ENCODE data around the gene RASAL1.

The RASAL1 gene

DNA sequence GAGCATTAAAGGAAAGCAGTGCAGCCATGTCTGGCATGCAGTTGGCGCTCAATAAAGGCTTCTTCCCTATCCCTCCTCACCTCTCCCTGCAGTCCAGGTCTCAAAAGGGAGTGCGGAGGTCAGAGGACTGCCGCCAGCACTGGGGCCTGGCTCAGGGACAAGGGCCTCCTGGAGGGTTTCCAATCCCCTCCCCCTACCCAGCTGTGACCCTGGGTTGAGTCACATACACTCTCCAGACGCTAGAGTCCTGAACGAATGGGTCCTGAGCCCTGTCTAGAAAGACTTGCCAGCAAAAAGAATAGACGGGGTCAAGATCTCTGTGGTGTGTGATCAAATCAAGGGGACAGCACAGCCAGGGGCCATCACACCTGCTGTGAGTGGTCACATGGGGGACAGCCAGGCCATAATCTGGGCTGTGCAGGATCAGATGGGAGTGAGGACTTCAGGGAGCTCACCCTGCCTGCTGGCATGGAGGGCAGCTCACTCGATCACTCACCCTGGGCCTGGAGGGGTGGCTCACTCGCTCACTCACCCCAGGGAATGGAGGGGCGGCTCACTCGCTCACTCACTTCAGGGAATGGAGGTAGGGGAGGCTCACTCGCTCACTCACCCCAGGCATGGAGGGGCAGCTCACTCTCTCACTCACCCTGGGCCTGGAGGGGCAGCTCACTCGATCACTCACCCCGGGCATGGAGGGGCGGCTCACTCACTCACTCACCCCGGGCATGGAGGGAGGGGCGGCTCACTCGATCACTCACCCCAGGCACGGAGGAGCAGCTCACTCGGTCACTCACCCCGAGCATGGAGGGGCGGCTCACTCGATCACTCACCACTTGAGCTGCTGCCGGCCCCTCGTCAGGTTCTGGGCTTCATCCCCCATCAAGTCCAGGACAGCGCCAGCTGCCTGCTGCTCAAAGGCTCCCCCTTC, 26.8 kb upstream of the RASAL1 start:
- DNase-seq: no peak

DNA sequence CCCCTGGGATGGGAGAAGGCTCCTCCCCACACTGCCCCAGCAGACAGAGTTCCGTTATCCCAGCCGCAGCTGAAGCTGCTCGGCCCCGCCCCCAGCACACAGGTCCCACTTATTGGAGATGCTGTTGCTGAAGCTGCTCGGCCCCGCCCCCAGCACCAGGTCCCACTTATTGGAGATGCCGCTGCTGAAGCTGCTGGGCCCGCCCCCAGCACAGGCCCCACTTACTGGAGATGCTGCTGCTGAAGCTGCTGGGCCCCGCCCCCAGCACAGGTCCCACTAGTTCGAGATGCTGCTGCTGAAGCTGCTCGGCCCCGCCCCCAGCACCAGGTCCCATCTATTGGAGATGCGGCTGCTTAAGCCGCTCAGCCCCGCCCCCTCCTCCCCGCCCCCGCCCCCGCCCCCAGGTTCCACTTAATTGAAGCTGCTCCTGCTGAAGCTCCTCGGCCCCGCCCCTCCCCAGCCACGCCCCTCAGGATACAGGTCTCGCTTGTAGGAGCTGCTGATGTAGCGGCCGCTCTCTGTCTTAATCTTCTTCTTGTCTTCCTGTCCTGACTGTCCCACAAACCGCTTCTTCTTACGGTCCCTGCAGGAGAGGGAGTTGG, 26.0 kb upstream of the RASAL1 start:
- DNase-seq: no peak

DNA sequence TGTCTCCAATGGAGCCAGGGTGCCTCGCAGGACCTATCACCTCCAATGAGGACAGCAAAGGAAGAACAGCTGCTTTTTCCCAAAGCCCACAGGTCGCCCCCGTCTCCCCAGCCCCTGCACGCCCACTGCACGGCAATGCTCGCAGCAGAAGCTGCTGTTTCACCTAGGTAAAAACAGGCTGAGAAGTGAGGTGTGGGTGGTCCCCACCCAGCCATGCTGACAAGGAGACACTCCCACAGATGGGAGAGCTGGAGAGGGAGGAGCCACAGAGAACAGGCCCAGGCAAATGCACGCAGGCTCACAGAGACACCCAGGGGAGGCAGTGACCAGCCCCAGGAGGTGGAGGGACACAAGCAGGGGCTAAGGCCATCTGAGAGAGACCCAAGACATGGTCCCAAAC, 24.4 kb upstream of the RASAL1 start:
- no peak for DNase-seq

DNA sequence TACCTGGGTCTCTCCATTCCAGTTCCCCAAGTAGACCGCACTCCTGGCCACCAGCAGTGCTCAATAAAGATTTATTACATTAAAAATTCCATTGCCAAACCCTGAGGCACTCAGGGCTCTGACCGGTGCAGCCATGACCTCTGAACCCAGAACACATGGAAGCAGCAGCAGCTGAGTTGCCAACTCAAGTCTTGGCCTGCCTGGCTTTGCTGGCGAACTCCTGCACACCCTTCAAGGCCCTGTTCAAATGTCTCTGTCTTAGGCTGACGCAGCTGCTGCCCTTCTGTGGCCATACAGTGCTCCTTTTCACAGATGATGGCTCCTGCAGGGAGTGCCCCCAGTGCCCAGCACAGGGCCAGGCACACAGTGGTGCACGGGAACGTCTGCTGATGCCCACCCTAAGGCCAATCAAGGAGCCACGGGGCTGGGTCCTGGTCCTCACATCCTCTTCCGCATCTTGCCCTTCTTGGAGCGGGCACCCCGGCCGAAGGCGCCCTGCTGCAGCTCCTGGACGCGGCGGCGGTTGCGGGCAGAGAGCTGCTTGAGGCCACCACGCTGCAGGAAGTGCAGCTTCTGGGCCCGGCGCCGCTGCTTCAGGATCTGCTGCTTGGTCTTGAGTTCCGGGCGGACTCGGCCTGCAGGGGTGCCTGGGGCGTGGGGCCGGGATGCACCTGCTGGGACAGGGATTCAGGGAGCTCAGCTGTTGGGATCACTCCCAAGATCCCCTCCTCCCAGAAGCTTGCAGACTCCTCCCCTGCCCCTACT, 23.1 kb upstream of the RASAL1 start:
- no peak for DNase-seq

DNA sequence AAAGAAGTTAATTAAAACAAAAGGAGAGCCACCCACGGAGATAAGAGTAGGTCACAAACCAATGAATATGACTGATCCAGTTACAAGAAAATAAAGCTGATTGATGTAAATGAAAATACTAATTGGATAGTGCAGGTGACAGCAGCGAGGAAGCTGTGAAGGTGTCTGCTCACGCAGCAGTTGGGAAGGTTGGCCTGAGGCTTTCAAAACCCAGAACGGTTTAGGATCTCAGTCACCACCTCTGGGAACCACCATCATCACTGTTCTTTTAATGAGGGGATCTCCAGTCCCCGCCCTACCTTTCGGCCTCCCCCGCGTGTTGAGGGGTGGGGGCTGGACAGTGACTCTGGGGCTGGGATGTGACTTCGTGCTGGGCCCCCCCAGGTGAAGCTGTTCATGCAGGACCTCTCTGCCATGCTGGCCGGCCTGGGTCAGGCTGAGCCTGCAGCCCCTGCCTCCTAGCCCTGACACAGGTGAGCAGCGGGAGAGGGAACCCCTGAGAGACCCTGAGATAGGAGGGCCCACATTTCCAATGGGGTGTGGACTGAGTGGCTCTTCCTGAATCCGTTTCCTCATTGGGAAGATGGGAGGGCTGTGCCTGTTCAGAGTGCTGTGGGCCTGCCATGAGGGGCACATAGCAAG, 21.8 kb upstream of the RASAL1 start:
- DNase-seq: no peak

DNA sequence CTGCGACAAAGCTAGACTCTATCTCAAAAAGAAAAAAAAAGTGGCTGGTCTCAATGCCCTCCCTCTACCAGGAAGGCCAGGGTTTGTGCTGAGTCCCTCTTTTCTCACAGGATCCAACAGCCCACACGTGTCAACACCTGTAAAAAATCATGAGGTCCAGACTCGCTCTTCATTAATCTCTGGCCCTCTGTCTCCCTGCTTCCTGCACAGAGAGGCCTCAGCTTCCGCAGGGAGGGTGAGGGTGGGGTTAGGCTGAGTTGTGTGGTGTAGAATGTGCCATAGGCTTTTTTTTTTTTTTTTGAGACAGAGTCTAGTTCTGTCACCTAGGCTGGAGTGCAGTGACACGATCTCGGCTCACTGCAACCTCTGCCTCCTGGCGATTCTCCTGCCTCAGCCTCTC, 20.1 kb upstream of the RASAL1 start:
- DNase-seq: no peak

DNA sequence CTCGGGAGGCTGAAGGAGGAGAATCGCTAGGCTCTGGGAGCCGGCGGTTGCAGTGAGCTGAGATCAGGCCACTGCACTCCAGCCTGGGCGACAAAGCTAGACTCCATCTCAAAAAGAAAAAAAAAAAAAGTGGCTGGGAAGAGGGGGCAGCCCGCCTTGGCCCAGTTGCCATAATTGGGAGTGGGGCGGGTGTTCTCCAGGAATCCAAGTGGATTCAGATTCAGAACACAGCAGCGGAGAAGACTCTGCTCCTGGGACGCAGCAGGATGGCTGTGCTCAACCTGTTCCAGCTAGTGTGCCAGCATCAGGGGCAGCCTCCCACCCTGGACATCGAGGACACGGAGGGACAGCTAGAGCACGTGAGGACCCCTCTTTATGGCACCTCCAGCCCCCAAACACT, 19.5 kb upstream of the RASAL1 start:
- DNase-seq: no peak

DNA sequence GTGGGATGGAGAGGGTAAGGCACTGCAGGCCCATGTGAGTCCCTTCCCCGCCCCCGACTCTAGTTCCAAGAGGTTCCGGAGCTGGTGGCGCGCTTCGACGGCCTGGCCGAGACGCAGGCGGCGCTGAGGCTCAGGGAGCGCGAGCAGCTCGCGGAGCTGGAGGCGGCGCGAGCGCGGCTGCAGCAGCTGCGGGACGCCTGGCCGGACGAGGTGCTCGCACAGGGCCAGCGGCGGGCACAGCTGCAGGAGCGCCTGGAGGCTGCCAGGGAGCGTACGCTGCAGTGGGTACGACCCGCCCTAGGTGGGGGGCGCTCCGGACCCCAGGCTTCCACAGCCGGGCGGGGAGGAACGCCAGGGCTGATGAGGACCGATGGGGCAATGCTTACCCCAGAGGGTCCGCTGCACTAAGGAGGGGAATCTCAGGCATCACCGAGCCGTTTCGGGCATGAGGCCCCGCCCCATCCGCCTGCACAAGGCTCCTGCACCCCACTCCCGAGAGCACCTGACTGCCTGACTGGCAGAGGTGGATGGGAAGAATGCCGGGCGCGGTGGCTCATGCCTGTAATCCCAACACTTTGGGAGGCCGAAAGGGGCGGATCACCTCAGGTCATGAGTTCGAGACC, 18.9 kb upstream of the RASAL1 start:
- no peak for DNase-seq

DNA sequence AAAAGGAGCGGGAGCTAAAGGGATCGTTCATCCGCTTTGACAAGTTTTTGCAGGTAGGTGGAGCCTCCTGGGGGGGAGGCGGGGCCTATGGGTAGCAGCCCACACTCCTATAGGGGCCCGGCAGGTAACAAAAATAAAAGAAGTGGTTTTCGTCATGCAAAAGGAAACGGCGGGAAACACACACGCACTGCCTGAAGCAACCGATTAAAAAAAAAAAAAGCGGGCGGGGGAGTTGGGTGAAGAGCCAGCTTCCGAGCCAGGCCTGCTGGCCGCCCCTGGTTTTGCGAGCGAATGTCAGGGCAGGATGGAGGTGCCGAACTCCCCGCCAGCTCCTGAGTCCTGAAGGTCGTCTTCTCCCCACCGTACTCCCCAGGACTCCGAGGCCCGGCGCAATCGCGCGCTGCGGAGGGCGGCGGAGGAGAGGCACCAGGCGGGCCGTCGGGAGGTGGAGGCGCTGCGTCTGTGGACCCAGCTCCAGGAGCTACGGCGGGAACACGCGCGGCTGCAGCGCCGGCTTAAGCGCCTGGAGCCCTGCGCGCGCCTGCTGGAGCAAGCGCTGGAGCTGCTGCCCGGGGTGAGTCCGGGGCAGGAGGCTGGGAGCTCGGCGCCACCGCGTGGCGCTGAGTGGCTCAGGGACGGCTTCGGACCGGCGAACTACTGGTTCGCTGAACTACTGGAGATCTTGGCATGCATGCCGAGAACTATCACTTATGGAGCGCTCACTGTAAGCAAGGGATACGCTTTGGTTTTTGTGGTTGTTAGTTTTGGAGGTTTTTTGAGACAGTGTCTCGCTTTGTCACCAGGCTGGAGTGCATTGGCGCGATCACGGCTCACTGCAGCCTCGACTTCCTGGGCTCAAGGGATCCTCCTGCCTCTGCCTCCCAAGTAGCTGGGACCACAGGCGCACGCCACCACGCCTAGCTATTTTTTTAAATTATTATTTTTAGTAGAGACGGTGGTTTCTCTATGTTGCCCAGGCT, 17.6 kb upstream of the RASAL1 start:
- peak; percentile 82 for DNase-seq

DNA sequence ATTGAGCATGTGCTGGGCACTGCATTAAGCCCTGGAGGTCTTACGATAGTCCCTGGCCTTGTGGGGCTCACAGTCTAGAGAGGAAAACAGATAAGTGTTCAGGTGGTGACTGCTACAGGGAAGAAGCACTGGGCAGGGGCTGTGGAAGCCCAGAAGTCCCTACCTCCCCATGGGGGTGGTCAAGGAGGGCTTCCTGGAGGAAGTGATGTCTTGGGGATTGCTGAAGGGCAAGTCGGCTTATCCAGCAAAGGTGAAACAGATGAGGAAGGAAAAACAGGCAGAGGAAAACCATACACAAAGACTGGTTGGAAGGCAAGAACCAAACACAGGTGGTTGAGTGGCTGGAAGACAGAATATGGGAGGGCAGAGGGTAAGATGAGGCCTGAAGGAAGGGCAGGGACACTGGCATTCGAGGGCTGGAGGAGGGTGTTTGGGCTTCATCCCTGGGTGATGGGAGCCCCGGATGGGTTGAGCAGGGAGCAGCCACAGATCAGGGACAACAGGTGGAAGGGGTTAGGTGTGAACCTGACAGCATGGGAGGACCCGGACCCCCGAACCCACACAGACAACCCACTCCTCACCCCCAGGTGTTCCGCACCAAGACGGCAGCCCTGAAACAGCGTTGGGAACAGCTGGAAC, 16.8 kb upstream of the RASAL1 start:
- no peak for DNase-seq

DNA sequence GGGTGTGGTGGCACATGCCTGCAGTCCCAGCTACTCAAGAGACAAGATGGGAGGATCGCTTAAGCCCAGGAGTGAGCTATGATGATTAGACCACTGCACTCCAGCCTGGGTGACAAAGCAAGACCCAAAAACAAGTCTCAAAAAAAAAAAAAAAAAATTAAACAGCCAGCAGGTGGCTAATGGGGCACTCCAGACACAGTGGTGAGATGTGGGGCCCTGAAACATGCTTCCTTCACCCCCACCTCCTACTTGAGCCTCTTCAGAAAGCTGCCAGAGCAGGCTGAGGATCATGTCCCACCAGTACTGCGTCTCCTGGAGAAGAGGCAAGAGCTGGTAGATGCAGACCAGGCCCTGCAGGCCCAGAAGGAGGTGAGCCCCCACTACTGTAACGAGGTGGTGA, 16.1 kb upstream of the RASAL1 start:
- DNase-seq: no peak

DNA sequence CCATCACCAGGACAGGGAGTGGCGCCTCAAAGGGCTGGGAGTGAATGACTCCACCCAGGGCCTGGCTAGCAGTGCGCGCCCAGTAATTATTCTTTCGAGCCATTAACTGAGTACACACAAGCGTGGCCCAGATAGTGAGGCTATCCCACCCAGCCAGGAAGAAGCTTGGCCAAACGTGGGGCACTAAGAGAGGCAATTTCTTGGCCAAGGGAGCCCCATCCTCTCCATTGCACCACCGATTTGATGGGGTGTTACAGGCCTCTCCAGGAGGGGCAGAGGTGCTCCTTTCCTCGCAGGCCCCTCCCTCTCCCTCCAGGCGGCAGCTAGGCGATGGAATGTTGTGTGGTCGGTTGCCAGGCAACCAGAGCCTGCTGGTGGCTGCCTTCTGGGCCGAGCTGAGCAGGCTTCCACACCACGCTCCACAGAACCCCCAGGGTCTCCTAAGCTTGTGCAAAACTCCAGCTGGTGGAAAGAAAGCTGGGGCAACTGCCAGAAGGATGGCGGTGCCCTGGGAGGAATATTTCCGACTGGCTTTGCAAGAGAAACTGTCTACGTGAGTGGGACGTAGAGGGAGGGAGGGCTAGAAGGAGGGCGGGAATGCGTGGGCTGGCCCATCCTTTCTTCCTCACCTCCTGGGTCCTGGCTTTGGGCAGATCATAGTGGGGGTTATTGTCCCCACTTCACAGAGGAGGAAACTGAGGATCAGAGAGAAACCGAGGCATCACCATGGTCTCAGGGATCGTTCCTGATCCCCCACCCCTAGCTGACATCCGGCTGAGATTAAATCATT, 14.0 kb upstream of the RASAL1 start, which contains the start of gene CFAP73:
Gene CFAP73, plus strand, starts transcription at position 364 of the 790 bp plus-strand sequence. Its CDS starts 134 bp downstream, at position 498.
- DNase-seq: no peak

DNA sequence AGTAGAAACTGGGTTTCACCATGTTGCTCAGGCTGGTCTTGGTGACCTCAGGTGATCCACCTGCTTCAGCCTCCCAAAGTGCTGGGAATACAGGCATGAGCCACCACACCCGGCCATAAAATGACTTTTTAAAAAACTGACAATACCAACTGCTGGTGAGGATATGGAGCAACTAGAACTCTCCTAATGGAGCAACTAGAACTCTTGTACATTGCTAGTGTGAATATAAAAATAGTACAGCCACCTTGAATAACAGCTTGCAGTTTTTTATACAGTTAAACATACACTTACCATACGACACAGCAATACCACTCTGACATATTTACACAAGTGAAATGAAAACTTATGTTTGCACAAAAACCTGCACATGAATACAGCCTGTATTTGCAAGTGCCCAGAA, 11.4 kb upstream of the RASAL1 start:
- DNase-seq: no peak

DNA sequence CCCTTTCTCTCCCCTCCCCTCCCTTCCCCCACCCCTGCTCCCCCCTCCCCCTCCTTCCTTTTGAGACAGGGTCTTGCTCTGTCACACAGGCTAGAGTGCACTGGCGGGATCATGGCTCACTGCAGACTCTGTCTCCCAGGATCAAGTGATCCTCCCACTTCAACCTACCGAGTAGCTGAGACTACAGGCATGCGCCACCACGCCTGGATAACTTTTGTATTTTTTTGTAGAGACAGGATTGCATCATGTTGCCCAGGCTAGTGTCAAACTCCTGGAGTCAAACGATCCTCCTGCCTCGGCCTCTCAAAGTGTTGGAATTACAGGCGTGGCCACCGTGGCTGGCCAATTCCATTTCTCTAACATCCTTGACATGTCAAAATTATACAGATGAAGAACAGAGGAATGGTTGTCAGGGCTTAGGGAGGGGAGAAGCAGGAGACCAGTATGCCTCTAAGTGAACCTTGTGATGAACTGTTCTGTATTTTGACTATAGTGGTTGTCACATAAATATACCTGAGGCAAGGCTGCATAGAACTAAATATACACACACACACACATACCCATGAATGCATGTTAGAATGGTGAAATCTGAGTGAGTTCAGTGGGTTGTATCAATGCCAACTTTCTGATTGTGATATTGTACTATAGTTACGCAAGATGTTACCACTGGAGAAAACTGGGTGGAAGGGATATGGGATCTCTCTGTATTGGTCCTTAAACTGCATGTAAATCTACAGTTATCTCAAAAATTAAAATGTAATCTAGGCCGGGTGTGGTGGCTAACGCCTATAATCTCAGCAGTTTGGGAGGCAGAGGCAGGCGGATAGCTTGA, 10.4 kb upstream of the RASAL1 start:
- DNase-seq: no peak

DNA sequence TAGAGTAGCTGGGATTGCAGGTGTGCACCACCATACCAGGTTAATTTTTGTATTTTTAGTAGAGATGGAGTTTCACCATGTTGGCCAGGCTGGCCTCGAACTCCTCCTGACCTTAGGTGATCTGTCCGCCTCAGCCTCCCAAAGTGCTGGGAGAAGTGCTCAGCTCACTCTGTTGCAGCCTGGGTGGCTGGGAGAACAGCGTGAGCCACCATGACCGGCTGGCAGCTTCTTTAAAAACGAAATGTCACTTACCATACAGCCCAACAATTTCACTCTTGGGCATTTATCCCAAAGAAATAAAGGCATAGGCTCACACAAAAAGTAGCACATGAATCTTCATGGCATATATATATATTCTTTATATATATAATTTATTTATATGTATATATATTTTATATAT, 9.2 kb upstream of the RASAL1 start:
- DNase-seq: no peak

DNA sequence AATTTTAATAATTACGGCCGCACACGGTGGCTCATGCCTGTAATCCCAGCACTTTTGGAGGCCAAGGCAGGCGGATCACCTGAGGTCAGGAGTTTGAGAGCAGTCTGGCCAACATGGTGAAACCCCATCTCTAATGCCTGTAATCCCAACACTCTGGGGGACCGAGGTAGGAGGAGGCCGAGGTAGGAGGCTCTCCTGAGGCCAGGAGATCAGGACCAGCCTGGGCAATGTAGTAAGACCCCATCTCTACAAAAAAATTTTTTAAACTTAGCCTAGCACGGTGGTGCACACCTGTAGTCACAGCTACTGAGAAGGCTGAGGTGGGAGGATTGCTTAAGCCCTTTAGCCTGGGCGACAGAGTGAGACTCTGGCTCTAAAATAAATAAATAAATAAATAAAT, 8.4 kb upstream of the RASAL1 start:
- DNase-seq: no peak

DNA sequence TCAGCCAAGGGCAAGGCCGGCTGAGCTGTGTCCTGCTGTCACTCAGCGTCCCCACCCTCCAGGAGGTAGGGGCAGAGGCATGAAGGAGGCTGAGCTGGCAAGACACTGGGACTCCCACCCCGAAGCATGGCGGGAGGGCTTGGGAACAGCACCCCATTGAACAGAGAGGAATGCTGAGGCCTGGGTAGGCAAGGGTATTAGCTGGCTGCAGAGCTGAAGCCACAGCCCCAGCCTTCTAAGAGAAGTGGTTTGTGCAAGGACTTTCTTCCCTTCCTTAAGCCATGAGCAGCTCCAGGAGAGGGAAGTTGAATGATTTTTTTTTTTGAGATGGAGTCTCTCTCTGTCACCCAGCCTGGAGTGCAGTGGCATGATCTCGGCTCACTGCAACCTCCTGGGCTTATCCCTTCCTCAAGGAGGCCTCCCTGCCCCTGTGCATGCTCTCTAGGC, 7.3 kb upstream of the RASAL1 start:
- peak; percentile 58 for DNase-seq

DNA sequence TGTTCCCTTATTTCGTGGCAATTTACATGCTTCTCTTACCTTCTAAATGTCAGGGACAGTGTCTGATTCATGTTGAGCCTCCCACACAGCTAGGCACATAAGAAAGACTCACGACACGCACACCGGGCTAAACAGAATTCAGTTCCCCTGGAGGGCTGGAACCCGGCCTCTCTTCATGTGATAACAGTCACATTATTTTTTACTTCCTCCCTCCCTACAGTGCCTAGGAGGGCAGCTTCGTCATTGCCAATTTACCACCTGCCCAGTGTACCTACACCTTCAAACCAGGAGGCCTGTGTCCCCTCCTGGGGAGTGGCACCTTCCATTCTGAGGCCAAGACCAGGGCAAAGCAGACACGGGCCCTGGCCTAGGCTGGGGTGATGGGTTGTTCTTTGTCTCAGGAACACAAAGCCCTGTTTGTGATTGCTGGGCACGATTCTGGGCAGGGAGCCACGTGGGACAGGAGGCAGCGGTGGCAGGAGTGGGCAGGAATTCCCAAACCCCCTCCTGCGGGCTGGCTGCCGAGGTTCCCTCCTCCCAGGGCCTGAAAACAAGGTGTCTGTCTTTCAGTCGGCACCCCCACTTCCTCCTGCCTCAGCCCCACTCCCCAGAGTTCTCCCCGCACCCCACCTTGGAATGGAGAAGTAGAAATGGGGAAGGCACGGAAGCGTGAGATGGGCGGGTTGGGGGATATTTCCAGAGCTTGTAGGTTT, 6.8 kb upstream of the RASAL1 start:
- no peak for DNase-seq
